ENCODE data around the gene HOXC11. TPM values are rescaled to one million over a fixed set of nuclear protein-coding genes. Genes with fewer than 3 reads are reported as not detected.

Gene HOXC11
- total RNA-seq, 1 experiment from 2014 or later = 5.7 TPM

DNA sequence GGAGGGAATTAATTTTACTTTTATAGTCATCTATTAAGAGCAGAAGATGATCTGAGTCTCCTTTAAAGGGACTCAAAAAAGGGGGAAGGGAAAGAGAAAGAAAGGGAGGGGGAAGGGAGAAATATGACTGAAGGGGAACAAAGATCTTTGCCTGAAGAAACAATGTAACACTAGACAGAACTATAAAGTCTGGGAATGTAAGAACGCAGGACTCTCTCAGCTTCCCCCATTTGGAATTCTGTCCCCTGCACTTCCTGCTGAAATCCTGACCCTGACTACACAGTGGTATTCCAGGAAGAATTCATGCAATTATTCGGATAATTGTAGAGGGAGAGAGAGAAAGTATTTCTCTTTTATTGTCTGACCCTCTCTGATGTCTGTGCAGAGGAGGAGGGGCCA, 8.6 kb upstream of the HOXC11 start:
- ChIA-PET POLR2A (ENCODE audit: low non-redundant PET) (no interaction called here), CTCF (no interaction called here)
- Histone ChIP-seq H3K36me3 (ENCODE audit: insufficient read depth, low read length, poor library complexity, severe bottlenecking) (no peaks in the 10 kb centered on the region), H3K27ac (ENCODE audit: low read depth, low read length, poor library complexity, severe bottlenecking) (no peak overlapping the region), H3K27me3 (replicated peaks; ENCODE audit: insufficient read depth, low read depth, low read length, poor library complexity) (no peaks in the 10 kb centered on the region), H3K4me3 (ENCODE audit: low read depth, low read length, poor library complexity, severe bottlenecking) (no peak overlapping the region), H3K9me3 (ENCODE audit: low read depth, low read length, poor library complexity, severe bottlenecking) (no peaks in the 10 kb centered on the region), H3K4me1 (ENCODE audit: insufficient read depth, low read length, poor library complexity, severe bottlenecking) (peaks cover 24% of the 10 kb centered on the region)
- DNase-seq (ENCODE audit: low spot score) = no peak
- BruUV-seq (replicated peaks) = no TSS peak
- intact Hi-C loops (cut with micrococcal nuclease; ENCODE audit: unreplicated experiment) = no loop called here
- no peak for TF ChIP-seq EZH2 (IDR thresholded peaks at IDR 0.05; ENCODE audit: borderline replicate concordance, low read depth, low read length, poor library complexity, severe bottlenecking)
- TF ChIP-seq, protein P1, sequence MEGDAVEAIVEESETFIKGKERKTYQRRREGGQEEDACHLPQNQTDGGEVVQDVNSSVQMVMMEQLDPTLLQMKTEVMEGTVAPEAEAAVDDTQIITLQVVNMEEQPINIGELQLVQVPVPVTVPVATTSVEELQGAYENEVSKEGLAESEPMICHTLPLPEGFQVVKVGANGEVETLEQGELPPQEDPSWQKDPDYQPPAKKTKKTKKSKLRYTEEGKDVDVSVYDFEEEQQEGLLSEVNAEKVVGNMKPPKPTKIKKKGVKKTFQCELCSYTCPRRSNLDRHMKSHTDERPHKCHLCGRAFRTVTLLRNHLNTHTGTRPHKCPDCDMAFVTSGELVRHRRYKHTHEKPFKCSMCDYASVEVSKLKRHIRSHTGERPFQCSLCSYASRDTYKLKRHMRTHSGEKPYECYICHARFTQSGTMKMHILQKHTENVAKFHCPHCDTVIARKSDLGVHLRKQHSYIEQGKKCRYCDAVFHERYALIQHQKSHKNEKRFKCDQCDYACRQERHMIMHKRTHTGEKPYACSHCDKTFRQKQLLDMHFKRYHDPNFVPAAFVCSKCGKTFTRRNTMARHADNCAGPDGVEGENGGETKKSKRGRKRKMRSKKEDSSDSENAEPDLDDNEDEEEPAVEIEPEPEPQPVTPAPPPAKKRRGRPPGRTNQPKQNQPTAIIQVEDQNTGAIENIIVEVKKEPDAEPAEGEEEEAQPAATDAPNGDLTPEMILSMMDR (conservative IDR thresholded peaks at IDR 0.05; ENCODE audit: low read depth, low read length) = no peak

DNA sequence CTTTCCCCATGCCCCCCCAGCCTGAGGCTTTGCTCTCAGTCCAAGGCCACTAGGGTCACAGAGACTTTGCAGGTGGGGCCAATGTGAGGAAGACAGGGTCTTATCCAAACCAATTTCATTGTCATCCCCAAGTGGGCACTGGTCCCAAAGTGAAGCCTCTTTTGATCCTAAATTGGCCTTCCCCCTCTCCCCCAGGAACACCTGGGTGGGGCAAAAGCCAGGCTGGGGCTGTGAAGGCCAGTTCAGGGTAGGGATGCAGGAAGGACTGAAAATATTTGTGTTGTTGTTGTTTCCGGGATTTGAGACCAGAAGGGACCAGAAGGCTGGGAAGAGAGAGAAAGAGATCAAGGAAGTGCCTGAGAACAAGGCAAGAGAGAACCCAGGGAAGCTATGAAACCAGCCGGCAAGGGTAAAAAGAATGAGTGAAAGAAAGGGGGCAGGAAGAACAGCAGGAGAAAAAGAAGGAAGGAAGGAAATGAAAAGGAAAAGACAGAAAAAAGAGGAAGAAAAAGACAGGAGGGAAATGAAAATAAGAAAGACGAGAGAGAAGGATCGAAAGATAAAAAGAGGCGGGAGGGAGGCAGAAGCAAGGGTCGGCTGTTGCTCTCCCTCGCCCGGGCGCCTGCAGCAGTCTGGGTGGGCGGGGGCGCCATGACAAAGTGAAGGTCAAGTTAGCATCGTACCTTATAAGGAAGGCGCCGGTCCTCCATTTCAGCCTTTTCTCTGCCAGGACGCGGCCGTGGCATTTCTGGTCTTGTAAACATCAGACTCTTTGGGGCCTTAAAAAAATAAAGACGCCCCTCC, 7.4 kb upstream of the HOXC11 start:
- H3K4me3 ChIP-seq (ENCODE audit: low read depth, low read length, poor library complexity, severe bottlenecking) = peak overlapping the region; percentile 44
- TF ChIP-seq, protein P1 (conservative IDR thresholded peaks at IDR 0.05; ENCODE audit: low read depth, low read length) = no peak
- TF ChIP-seq EZH2 (IDR thresholded peaks at IDR 0.05; ENCODE audit: borderline replicate concordance, low read depth, low read length, poor library complexity, severe bottlenecking) = no peak
- CTCF ChIA-PET = interaction anchor here (0.5 to 0.7 kb wide), 3 partner anchors 15 to 371 kb away, joined by 3 to 6 read pairs (median 5); no protein-coding TSS in a partner anchor
- H3K27ac ChIP-seq (ENCODE audit: low read depth, low read length, poor library complexity, severe bottlenecking) = peak overlapping the region; percentile 40
- peaks cover 24% of the 10 kb centered on the region for H3K4me1 ChIP-seq (ENCODE audit: insufficient read depth, low read length, poor library complexity, severe bottlenecking)
- POLR2A ChIA-PET (ENCODE audit: low non-redundant PET) = interaction anchor here (0.5 kb wide), 1 partner anchor 258 kb away, joined by 8 read pairs; no protein-coding TSS in a partner anchor
- H3K9me3 ChIP-seq (ENCODE audit: low read depth, low read length, poor library complexity, severe bottlenecking) = no peaks in the 10 kb centered on the region
- no peak for DNase-seq (ENCODE audit: low spot score)
- no TSS peak for BruUV-seq (replicated peaks)
- H3K27me3 ChIP-seq (replicated peaks; ENCODE audit: insufficient read depth, low read depth, low read length, poor library complexity) = no peaks in the 10 kb centered on the region
- intact Hi-C loops (cut with micrococcal nuclease; ENCODE audit: unreplicated experiment) = no loop called here
- H3K36me3 ChIP-seq (ENCODE audit: insufficient read depth, low read length, poor library complexity, severe bottlenecking) = no peaks in the 10 kb centered on the region

DNA sequence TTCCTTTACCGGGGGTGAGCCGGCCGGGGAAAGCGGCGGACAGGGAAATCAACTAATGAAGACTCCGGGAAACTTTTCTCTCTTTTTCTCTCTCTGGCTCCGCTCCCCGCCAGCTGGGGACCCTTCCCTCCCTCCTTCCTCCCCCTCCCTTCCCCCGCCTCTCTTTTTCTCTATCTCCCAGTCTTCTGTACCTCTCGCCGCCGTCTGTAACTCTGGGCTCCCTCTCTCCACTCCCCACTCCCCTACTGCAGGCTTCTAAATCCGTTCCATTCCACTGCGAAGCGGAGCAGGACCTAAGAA, 6.9 kb upstream of the HOXC11 start:
- Histone ChIP-seq H3K4me3 (ENCODE audit: low read depth, low read length, poor library complexity, severe bottlenecking) (peak overlapping the region; percentile 44), H3K36me3 (ENCODE audit: insufficient read depth, low read length, poor library complexity, severe bottlenecking) (no peaks in the 10 kb centered on the region), H3K27me3 (replicated peaks; ENCODE audit: insufficient read depth, low read depth, low read length, poor library complexity) (no peaks in the 10 kb centered on the region), H3K4me1 (ENCODE audit: insufficient read depth, low read length, poor library complexity, severe bottlenecking) (peaks cover 24% of the 10 kb centered on the region), H3K9me3 (ENCODE audit: low read depth, low read length, poor library complexity, severe bottlenecking) (no peaks in the 10 kb centered on the region), H3K27ac (ENCODE audit: low read depth, low read length, poor library complexity, severe bottlenecking) (peak overlapping the region; percentile 40)
- intact Hi-C loops (cut with micrococcal nuclease; ENCODE audit: unreplicated experiment) = no loop called here
- DNase-seq (ENCODE audit: low spot score) = no peak
- no peak for TF ChIP-seq EZH2 (IDR thresholded peaks at IDR 0.05; ENCODE audit: borderline replicate concordance, low read depth, low read length, poor library complexity, severe bottlenecking)
- TF ChIP-seq, protein P1 (conservative IDR thresholded peaks at IDR 0.05; ENCODE audit: low read depth, low read length) = no peak
- BruUV-seq (replicated peaks) = no TSS peak
- ChIA-PET POLR2A (ENCODE audit: low non-redundant PET) (interaction anchor here (0.5 kb wide), 1 partner anchor 258 kb away, joined by 8 read pairs; no protein-coding TSS in a partner anchor), CTCF (no interaction called here)
